ENCODE results near the gene MAN1C1. TPM values are rescaled to one million over a fixed set of nuclear protein-coding genes. Genes with fewer than 3 reads are reported as not detected.
A peak's percentile ranks its signal among the peaks of the same experiment; 100 is the strongest.
"Not testable (repeated sequence)": the region's sequence is repeated elsewhere in the genome, so short reads cannot be mapped to it uniquely, and the experiment has no call there.

MAN1C1 gene
- total and polyA plus RNA-seq, 5 donors from 2014 or later = 3.1 to 15.1 (median 3.5) TPM

- no peak overlapping the region for H3K4me3 Mint-ChIP-seq
- H3K27ac ChIP-seq (ENCODE audit: insufficient read depth, low read length, poor library complexity, severe bottlenecking) = no peak overlapping the region
- H3K4me1 Mint-ChIP-seq = peaks cover 0 to 26% (median 2%) of the 10 kb centered on the region in 4 donors
- no peaks in the 10 kb centered on the region for H3K9me3 ChIP-seq (ENCODE audit: control insufficient read depth in 2 of 2, low read length in 2 of 2)
- H3K36me3 ChIP-seq (ENCODE audit: control insufficient read depth, insufficient read depth, low read length) = peaks cover 5% of the 10 kb centered on the region
- no peak for ATAC-seq (ENCODE audit: low read depth in 2 of 2)
- H3K4me3 ChIP-seq (ENCODE audit: low read depth, low read length) = no peak overlapping the region
- peaks cover 14% of the 10 kb centered on the region for H3K36me3 Mint-ChIP-seq
- no peaks in the 10 kb centered on the region for H3K9me3 Mint-ChIP-seq
- no peak overlapping the region for H3K27ac Mint-ChIP-seq
- no peaks in the 10 kb centered on the region for H3K4me1 ChIP-seq (ENCODE audit: control insufficient read depth, insufficient read depth, low read length, poor library complexity, severe bottlenecking)
- H3K27me3 Mint-ChIP-seq = no peaks in the 10 kb centered on the region
- H3K27me3 ChIP-seq (ENCODE audit: control insufficient read depth, insufficient read depth, low read length) = no peaks in the 10 kb centered on the region
- no peak for DNase-seq
Observed at GRCh38 chr1:25657883-25658760, 41.5 kb downstream of the MAN1C1 start.

- DNase-seq (no peak), ATAC-seq (ENCODE audit: low read depth in 2 of 2) (no peak)
- no peak overlapping the region for H3K27ac ChIP-seq (ENCODE audit: insufficient read depth, low read length, poor library complexity, severe bottlenecking)
- no peak overlapping the region for H3K27ac Mint-ChIP-seq
- peaks cover 5% of the 10 kb centered on the region for H3K36me3 ChIP-seq (ENCODE audit: control insufficient read depth, insufficient read depth, low read length)
- peaks cover 0 to 32% (median 2%) of the 10 kb centered on the region in 4 donors for H3K4me1 Mint-ChIP-seq
- peaks cover 4% of the 10 kb centered on the region for H3K27me3 Mint-ChIP-seq
- H3K4me1 ChIP-seq (ENCODE audit: control insufficient read depth, insufficient read depth, low read length, poor library complexity, severe bottlenecking) = no peaks in the 10 kb centered on the region
- no peaks in the 10 kb centered on the region for H3K9me3 ChIP-seq (ENCODE audit: control insufficient read depth in 2 of 2, low read length in 2 of 2)
- H3K4me3 Mint-ChIP-seq = no peak overlapping the region
- peaks cover 15% of the 10 kb centered on the region for H3K36me3 Mint-ChIP-seq
- H3K4me3 ChIP-seq (ENCODE audit: low read depth, low read length) = no peak overlapping the region
- H3K9me3 Mint-ChIP-seq = no peaks in the 10 kb centered on the region
- H3K27me3 ChIP-seq (ENCODE audit: control insufficient read depth, insufficient read depth, low read length) = no peaks in the 10 kb centered on the region
Observed at GRCh38 chr1:25658791-25659431, 42.3 kb downstream of the MAN1C1 start.

GRCh38 chr1:25661043-25661815 lies 44.6 kb downstream of the MAN1C1 start:
- Histone ChIP-seq H3K36me3 (ENCODE audit: control insufficient read depth, insufficient read depth, low read length) (peaks cover 5% of the 10 kb centered on the region), H3K4me3 (ENCODE audit: low read depth, low read length) (no peak overlapping the region), H3K4me1 (ENCODE audit: control insufficient read depth, insufficient read depth, low read length, poor library complexity, severe bottlenecking) (no peaks in the 10 kb centered on the region), H3K27me3 (ENCODE audit: control insufficient read depth, insufficient read depth, low read length) (no peaks in the 10 kb centered on the region), H3K27ac (ENCODE audit: insufficient read depth, low read length, poor library complexity, severe bottlenecking) (no peak overlapping the region), H3K9me3 (ENCODE audit: control insufficient read depth in 2 of 2, low read length in 2 of 2) (no peaks in the 10 kb centered on the region)
- no peak for DNase-seq
- Mint-ChIP-seq H3K27me3 (peaks cover 4% of the 10 kb centered on the region), H3K9me3 (no peaks in the 10 kb centered on the region), H3K4me3 (no peak overlapping the region), H3K36me3 (peaks cover 9% of the 10 kb centered on the region), H3K27ac (peak overlapping the region in 1 of 3 donors; percentile 85), H3K4me1 (peaks cover 0 to 34% (median 2%) of the 10 kb centered on the region in 4 donors)
- no peak for ATAC-seq (ENCODE audit: low read depth in 2 of 2)

- Histone ChIP-seq H3K27me3 (ENCODE audit: control insufficient read depth, insufficient read depth, low read length) (no peaks in the 10 kb centered on the region), H3K27ac (ENCODE audit: insufficient read depth, low read length, poor library complexity, severe bottlenecking) (no peak overlapping the region), H3K4me1 (ENCODE audit: control insufficient read depth, insufficient read depth, low read length, poor library complexity, severe bottlenecking) (no peaks in the 10 kb centered on the region), H3K36me3 (ENCODE audit: control insufficient read depth, insufficient read depth, low read length) (peaks cover 5% of the 10 kb centered on the region), H3K4me3 (ENCODE audit: low read depth, low read length) (no peak overlapping the region), H3K9me3 (ENCODE audit: control insufficient read depth in 2 of 2, low read length in 2 of 2) (no peaks in the 10 kb centered on the region)
- H3K4me3 Mint-ChIP-seq = no peak overlapping the region
- H3K27ac Mint-ChIP-seq = peak overlapping the region in 2 of 3 donors; percentile 52 to 53
- H3K9me3 Mint-ChIP-seq = no peaks in the 10 kb centered on the region
- peaks cover 5% of the 10 kb centered on the region for H3K36me3 Mint-ChIP-seq
- no peak for DNase-seq
- no peak for ATAC-seq (ENCODE audit: low read depth in 2 of 2)
- H3K27me3 Mint-ChIP-seq = peaks cover 4% of the 10 kb centered on the region
- peaks cover 0 to 38% (median 5%) of the 10 kb centered on the region in 4 donors for H3K4me1 Mint-ChIP-seq
Observed at GRCh38 chr1:25662061-25662460, 45.5 kb downstream of the MAN1C1 start.

GRCh38 chr1:25662959-25663358 lies 46.4 kb downstream of the MAN1C1 start:
- not testable (repeated sequence) for H3K9me3 Mint-ChIP-seq; H3K27me3 ChIP-seq (ENCODE audit: control insufficient read depth, insufficient read depth, low read length); H3K4me3 Mint-ChIP-seq; H3K4me1 ChIP-seq (ENCODE audit: control insufficient read depth, insufficient read depth, low read length, poor library complexity, severe bottlenecking); H3K4me3 ChIP-seq (ENCODE audit: low read depth, low read length); H3K27ac Mint-ChIP-seq; DNase-seq; H3K36me3 Mint-ChIP-seq; H3K36me3 ChIP-seq (ENCODE audit: control insufficient read depth, insufficient read depth, low read length); ATAC-seq (ENCODE audit: low read depth in 2 of 2); H3K9me3 ChIP-seq (ENCODE audit: control insufficient read depth in 2 of 2, low read length in 2 of 2); H3K27me3 Mint-ChIP-seq; H3K27ac ChIP-seq (ENCODE audit: insufficient read depth, low read length, poor library complexity, severe bottlenecking)
- peaks cover 0 to 41% (median 6%) of the 10 kb centered on the region in 4 donors for H3K4me1 Mint-ChIP-seq

- H3K4me1 ChIP-seq (ENCODE audit: control insufficient read depth, insufficient read depth, low read length, poor library complexity, severe bottlenecking) = no peaks in the 10 kb centered on the region
Observed at GRCh38 chr1:25664357-25665199, 48.0 kb downstream of the MAN1C1 start.

GRCh38 chr1:25666460-25666859 lies 49.9 kb downstream of the MAN1C1 start:
- Histone ChIP-seq H3K36me3 (ENCODE audit: control insufficient read depth, insufficient read depth, low read length) (no peaks in the 10 kb centered on the region), H3K4me3 (ENCODE audit: low read depth, low read length) (no peak overlapping the region), H3K4me1 (ENCODE audit: control insufficient read depth, insufficient read depth, low read length, poor library complexity, severe bottlenecking) (no peaks in the 10 kb centered on the region), H3K27me3 (ENCODE audit: control insufficient read depth, insufficient read depth, low read length) (no peaks in the 10 kb centered on the region), H3K9me3 (ENCODE audit: control insufficient read depth in 2 of 2, low read length in 2 of 2) (no peaks in the 10 kb centered on the region), H3K27ac (ENCODE audit: insufficient read depth, low read length, poor library complexity, severe bottlenecking) (no peak overlapping the region)
- no peaks in the 10 kb centered on the region for H3K9me3 Mint-ChIP-seq
- no peak for ATAC-seq (ENCODE audit: low read depth in 2 of 2)
- DNase-seq = no peak
- peaks cover 8% of the 10 kb centered on the region for H3K27me3 Mint-ChIP-seq
- H3K4me1 Mint-ChIP-seq = peaks cover 5 to 65% (median 12%) of the 10 kb centered on the region in 4 donors
- peaks cover 9% of the 10 kb centered on the region for H3K36me3 Mint-ChIP-seq
- H3K27ac Mint-ChIP-seq = peak overlapping the region; percentile 76 to 93 (median 84)
- H3K4me3 Mint-ChIP-seq = peak overlapping the region in 1 of 4 donors; percentile 1

More at GRCh38 chr1:25664357-25665199, 48.0 kb downstream of the MAN1C1 start:
- no peak for ATAC-seq (ENCODE audit: low read depth in 2 of 2)
- no peak overlapping the region for H3K4me3 Mint-ChIP-seq
- peaks cover 5% of the 10 kb centered on the region for H3K36me3 Mint-ChIP-seq
- H3K27me3 ChIP-seq (ENCODE audit: control insufficient read depth, insufficient read depth, low read length) = no peaks in the 10 kb centered on the region
- peak overlapping the region in 1 of 3 donors; percentile 37 for H3K27ac Mint-ChIP-seq
- no peak overlapping the region for H3K4me3 ChIP-seq (ENCODE audit: low read depth, low read length)
- H3K9me3 ChIP-seq (ENCODE audit: control insufficient read depth in 2 of 2, low read length in 2 of 2) = no peaks in the 10 kb centered on the region
- no peak overlapping the region for H3K27ac ChIP-seq (ENCODE audit: insufficient read depth, low read length, poor library complexity, severe bottlenecking)
- peaks cover 5 to 52% (median 10%) of the 10 kb centered on the region in 4 donors for H3K4me1 Mint-ChIP-seq
- no peak for DNase-seq
- H3K27me3 Mint-ChIP-seq = peaks cover 8% of the 10 kb centered on the region
- H3K36me3 ChIP-seq (ENCODE audit: control insufficient read depth, insufficient read depth, low read length) = no peaks in the 10 kb centered on the region
- no peaks in the 10 kb centered on the region for H3K9me3 Mint-ChIP-seq

Measured in CD4-positive, CD25-positive, alpha-beta regulatory T cell (primary cell).